Astrocyte (in vitro differentiated cells and primary cell): ENCODE measurements around the gene PPFIBP1.

Experiments used
- CTCF ChIP-seq: IDR thresholded peaks from 2 replicates; pipeline ENCODE4 v1.5.1; 2011; ENCODE audit warnings: low read depth, mild to moderate bottlenecking, inconsistent platforms, low read length, moderate library complexity; ENCODE audit not compliant: insufficient read depth
- EZH2 ChIP-seq: IDR thresholded peaks from 2 replicates; pipeline ENCODE4 v1.6.1; 2012; ENCODE audit warnings: mild to moderate bottlenecking, low read length, inconsistent platforms; ENCODE audit not compliant: insufficient read depth

GRCh38 chr12:27651201-27651600 lies 127.2 kb downstream of the PPFIBP1 start:
- TF ChIP-seq CTCF: no peak
- TF ChIP-seq EZH2: no peak
